OCI-LY1 (cell line): Measurements from ENCODE around the gene APOA1.

ENCODE experiments used
- CTCF ChIP-seq: fragments of 200-600 bp; sonication (generic), shearing (Covaris generic); IDR thresholded peaks from 2 replicates; pipeline ENCODE4 v1.5.1; 2017; ENCODE audit warnings: mild to moderate bottlenecking, antibody characterized with exemption, low read length, moderate library complexity, mixed read lengths
- EZH2 ChIP-seq: fragments of 200-600 bp; sonication (generic), shearing (Covaris generic); IDR thresholded peaks from 2 replicates; pipeline ENCODE4 v1.8.0; 2017; ENCODE audit warnings: borderline replicate concordance, mixed run types, mild to moderate bottlenecking, antibody characterized with exemption, low read length, moderate library complexity, mixed read lengths

GRCh38 chr11:116842909-116843308, 5.5 kb upstream of the APOA1 start:
- no peak for TF ChIP-seq CTCF
- TF ChIP-seq EZH2 = no peak
